GM10248 (cell line): ENCODE results near the gene FAT4.

Experiments used
- CTCF ChIA-PET: fragments of 300-600 bp; sonication (Branson Sonifier 250); formaldehyde crosslinking; extraction: SDS; loops from one replicate; lab custom pipeline; 2021; ENCODE audit warnings: antibody characterized with exemption; lab: Yijun Ruan, JAX
- POLR2A ChIA-PET: fragments of 350-650 bp; sonication (Branson Sonifier 250); formaldehyde crosslinking; extraction: SDS; loops from one replicate; lab custom pipeline; 2020; ENCODE audit warnings: antibody characterized with exemption; lab: Yijun Ruan, JAX
- DNase-seq: peaks from one replicate; pipeline ENCODE4 v3.0.0; 2012; ENCODE audit errors: extremely low spot score
- CTCF ChIP-seq: IDR thresholded peaks from 2 replicates; pipeline ENCODE4 v1.5.1; 2012; ENCODE audit warnings: mild to moderate bottlenecking, low read depth; ENCODE audit errors: extremely low read depth, missing control alignments, control extremely low read depth

The FAT4 gene

GRCh38 chr4:125306112-125306511 is 8.6 kb upstream of the FAT4 start:
- TF ChIP-seq CTCF: no peak
- POLR2A ChIA-PET: no interaction called here
- CTCF ChIA-PET: interaction anchor here (1.7 kb wide), 1 partner anchor 22 kb away, joined by 4 read pairs; no protein-coding TSS in a partner anchor
- no peak for DNase-seq

GRCh38 chr4:125306533-125306932 is 8.2 kb upstream of the FAT4 start:
- POLR2A ChIA-PET: no interaction called here
- no peak for DNase-seq
- CTCF ChIA-PET: interaction anchor here (1.7 kb wide), 1 partner anchor 23 kb away, joined by 4 read pairs; no protein-coding TSS in a partner anchor
- TF ChIP-seq CTCF: no peak

GRCh38 chr4:125311503-125311902 is 3.3 kb upstream of the FAT4 start:
- DNase-seq: no peak
- CTCF ChIA-PET: no interaction called here
- TF ChIP-seq CTCF: no peak
- POLR2A ChIA-PET: no interaction called here

- ChIA-PET POLR2A (no interaction called here), CTCF (interaction anchor here (0.6 to 1.6 kb wide), 12 partner anchors 8 to 1290 kb away, joined by 3 to 14 read pairs (median 4); no protein-coding TSS in a partner anchor)
- TF ChIP-seq CTCF: peak; percentile 78
- DNase-seq: peak; percentile 50
Observed at GRCh38 chr4:125313497-125313896, 1.3 kb upstream of the FAT4 start.

- POLR2A ChIA-PET: no interaction called here
- DNase-seq: no peak
- no peak for TF ChIP-seq CTCF
- CTCF ChIA-PET: interaction anchor here (0.6 to 1.6 kb wide), 7 partner anchors 8 to 1290 kb away, joined by 3 to 7 read pairs (median 4); no protein-coding TSS in a partner anchor
Observed at GRCh38 chr4:125313989-125314667, 627 bp upstream of the FAT4 start.

GRCh38 chr4:125315576-125316400 is 1.0 kb downstream of the FAT4 start:
- peak; percentile 24 for DNase-seq
- no peak for TF ChIP-seq CTCF
- ChIA-PET CTCF (interaction anchor here (0.9 to 1.0 kb wide), 2 partner anchors 32 to 1289 kb away, joined by 3 read pairs; no protein-coding TSS in a partner anchor), POLR2A (no interaction called here)
